ENCODE data around the gene SNAP29. TPM values are rescaled to one million over a fixed set of nuclear protein-coding genes. Genes with fewer than 3 reads are reported as not detected.
"Not testable (repeated sequence)": the region's sequence is repeated elsewhere in the genome, so short reads cannot be mapped to it uniquely, and the experiment has no call there.

Gene SNAP29
- total RNA-seq, 6 experiments from 2014 or later, result 17.6 to 27.0 (median 22.4) TPM

GRCh38 chr22:20933910-20934309 lies 75.1 kb downstream of the SNAP29 start:
- no peak overlapping the region for H3K27ac ChIP-seq
- no peaks in the 10 kb centered on the region for H3K9me3 ChIP-seq
- peaks cover 0 to 33% (median 16%) of the 10 kb centered on the region in 4 donors for H3K4me1 ChIP-seq
- no peaks in the 10 kb centered on the region for H3K27me3 ChIP-seq
- no peak overlapping the region for H3K4me3 ChIP-seq
- TF ChIP-seq CTCF (IDR thresholded peaks at IDR 0.05), result no peak
- TF ChIP-seq POLR2A (IDR thresholded peaks at IDR 0.05), result no peak
- no peak for ATAC-seq
- DNase-seq, result no peak
- 93% methylated on average over 7 of the region's 7 CpGs for WGBS (ENCODE audit: insufficient coverage, low coverage, low lambda C conversion rate, missing lambda C conversion rate)
- peaks cover 0 to 18% (median 10%) of the 10 kb centered on the region in 4 donors for H3K36me3 ChIP-seq
- intact Hi-C loops (cut with DNase I), result no loop called here

DNA sequence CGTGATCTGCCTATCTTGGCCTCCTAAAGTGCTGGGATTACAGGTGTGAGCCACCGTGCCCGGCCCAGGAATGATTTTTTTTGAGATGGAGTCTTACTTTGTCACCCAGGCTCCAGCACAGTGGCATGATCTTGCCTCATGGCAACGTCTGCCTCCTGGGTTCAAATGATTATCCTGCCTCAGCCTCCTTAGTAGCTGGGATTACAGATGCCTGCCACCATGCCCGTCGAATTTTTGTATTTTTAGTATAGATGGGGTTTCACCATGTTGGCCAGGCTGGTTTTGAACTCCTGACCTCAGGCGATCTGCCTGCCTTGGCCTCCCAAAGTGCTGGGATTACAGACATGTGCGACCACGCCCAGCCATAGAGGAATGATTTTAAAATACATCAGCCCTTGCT lies 76.2 kb downstream of the SNAP29 start:
- H3K4me3 ChIP-seq; intact Hi-C loops (cut with DNase I); H3K27me3 ChIP-seq; H3K27ac ChIP-seq; H3K9me3 ChIP-seq; ATAC-seq; DNase-seq: not testable (repeated sequence)
- peaks cover 0 to 39% (median 20%) of the 10 kb centered on the region in 4 donors for H3K4me1 ChIP-seq
- H3K36me3 ChIP-seq, result peaks cover 0 to 18% (median 10%) of the 10 kb centered on the region in 4 donors
- WGBS (ENCODE audit: insufficient coverage, low coverage, low lambda C conversion rate, missing lambda C conversion rate), result 85% methylated on average over 9 of the region's 9 CpGs

DNA sequence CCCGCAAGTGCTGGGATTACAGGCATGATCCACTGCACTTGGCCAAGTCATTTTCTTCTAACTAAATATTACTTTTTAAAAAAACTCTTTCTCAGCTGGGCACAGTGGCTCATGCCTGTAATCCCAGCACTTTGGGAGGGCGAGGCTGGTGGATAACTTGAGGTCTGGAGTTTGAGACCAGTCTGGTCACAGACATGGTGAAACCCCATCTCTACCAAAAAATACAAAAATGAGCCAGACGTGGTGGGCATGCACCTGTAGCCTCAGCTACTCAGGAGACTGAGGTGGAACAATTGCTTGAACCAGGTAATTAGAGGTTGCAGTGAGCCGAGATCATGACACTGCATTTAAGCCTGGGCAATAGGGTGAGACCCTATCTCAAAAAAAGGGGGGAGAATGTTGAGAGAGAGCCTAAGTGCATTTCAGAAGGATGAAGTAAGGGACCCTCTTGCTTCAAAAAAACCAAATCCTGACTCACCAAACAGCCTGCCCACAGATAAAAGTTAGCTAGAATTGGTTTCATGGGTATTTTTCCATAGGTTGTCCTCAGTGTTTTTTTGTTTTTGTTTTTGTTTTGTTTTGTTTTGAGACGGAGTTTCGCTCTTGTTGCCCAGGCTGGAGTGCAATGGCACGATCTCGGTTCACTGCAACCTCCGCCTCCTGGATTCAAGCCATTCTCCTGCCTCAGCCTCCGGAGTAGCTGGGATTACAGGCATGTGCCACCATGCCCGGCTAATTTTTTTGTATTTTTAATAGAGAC lies 77.2 kb downstream of the SNAP29 start:
- intact Hi-C loops (cut with DNase I); H3K27me3 ChIP-seq; H3K9me3 ChIP-seq; H3K27ac ChIP-seq; ATAC-seq; H3K4me3 ChIP-seq; DNase-seq: not testable (repeated sequence)
- 58% methylated on average over 9 of the region's 11 CpGs for WGBS (ENCODE audit: insufficient coverage, low coverage, low lambda C conversion rate, missing lambda C conversion rate)
- Histone ChIP-seq H3K4me1 (peaks cover 0 to 48% (median 22%) of the 10 kb centered on the region in 4 donors), H3K36me3 (peaks cover 0 to 18% (median 10%) of the 10 kb centered on the region in 4 donors)

DNA sequence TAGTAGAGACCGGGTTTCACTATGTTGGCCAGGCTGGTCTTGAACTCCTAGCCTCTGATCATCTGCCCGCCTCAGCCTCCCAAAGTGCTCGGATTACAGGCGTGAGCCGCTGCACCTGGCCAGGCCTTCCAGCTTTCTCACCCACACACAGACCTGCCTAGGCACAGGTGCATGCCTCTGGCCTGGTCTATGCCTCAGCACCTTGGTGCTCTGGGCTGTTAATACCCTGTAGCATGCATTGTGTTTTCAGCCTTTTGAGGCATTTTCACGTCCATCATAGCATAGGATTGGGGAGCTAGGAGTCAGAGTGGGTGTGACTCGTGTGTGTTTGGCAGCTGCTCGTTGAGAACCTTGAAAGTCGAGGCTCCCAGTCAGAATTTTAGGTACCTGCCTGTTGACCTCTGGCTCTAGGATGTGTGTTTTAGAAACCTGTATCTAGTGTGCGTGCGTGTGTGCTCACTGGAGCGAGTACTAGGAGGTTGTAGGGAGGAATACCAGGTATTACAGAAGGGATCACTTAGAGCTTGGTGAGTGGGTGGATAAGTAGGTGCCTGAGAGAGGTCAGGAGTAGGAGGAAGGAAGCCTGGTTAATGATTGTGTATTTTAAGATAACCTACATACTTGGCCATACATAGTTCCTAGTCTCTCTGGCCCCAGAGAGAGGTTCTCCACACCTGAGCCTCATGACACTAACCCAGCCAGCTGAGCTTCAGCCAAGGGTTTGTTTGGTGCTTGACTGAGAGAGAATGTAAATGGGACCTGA lies 78.4 kb downstream of the SNAP29 start:
- Histone ChIP-seq H3K9me3 (no peaks in the 10 kb centered on the region), H3K4me3 (no peak overlapping the region), H3K27me3 (no peaks in the 10 kb centered on the region), H3K4me1 (peaks cover 0 to 57% (median 24%) of the 10 kb centered on the region in 4 donors), H3K27ac (peak overlapping the region in 2 of 3 donors; percentile 54 to 66), H3K36me3 (peaks cover 0 to 18% (median 10%) of the 10 kb centered on the region in 4 donors)
- intact Hi-C loops (cut with DNase I), result no loop called here
- ATAC-seq (peak; percentile 76 to 90 (median 81)), DNase-seq (peak in 1 of 3 donors; percentile 81)
- no peak for TF ChIP-seq POLR2A (IDR thresholded peaks at IDR 0.05)
- no peak for TF ChIP-seq CTCF (IDR thresholded peaks at IDR 0.05)
- WGBS (ENCODE audit: insufficient coverage, low coverage, low lambda C conversion rate, missing lambda C conversion rate), result 35% methylated on average over 12 of the region's 12 CpGs

DNA sequence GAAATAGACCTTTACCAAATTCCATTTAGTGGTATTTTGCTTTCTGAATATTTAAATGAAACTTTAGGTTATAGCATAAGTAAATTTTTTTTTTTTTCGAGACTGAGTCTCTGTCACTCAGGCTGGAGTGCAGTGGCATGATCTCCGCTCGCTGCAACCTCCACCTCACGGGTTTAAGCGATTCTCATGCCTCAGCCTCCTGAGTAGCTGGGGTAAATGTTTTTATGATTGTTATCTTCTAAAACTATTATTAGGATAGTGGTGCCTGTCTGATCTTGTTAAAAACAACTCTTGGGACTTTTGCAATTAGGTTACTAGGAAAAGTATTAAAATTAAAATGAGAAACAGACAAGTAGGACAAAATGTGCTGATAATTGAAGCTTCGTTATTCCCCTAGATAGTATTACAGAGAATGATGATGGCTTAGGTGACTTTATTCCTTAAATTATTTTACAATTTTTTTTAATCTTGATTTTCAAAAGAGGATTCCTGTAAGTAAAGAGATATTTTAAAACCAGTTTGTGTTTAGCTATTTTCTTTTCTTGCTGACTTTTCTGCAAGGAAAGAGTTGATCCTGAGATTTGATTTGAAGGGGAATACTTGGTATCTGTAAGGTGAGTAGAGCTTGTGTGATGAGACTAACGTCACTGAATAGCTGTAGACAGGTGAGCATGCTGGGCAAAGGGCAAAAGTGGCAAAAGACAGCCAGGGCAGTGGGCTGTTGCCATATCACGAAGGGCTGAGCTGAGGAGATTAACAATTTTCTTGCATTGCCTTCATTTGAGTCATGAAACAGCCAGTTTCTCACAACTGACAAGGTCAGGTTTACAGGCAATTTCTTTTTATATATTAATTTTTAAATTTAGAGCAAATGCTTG lies 79.2 kb downstream of the SNAP29 start:
- ATAC-seq (peak; percentile 70 to 89 (median 76)), DNase-seq (peak in 1 of 3 donors; percentile 72)
- H3K27ac ChIP-seq, result peak overlapping the region in 2 of 3 donors; percentile 54 to 66
- no peaks in the 10 kb centered on the region for H3K27me3 ChIP-seq
- peaks cover 0 to 18% (median 10%) of the 10 kb centered on the region in 4 donors for H3K36me3 ChIP-seq
- intact Hi-C loops (cut with DNase I), result no loop called here
- no peak overlapping the region for H3K4me3 ChIP-seq
- no peak for TF ChIP-seq CTCF (IDR thresholded peaks at IDR 0.05)
- no peak for TF ChIP-seq POLR2A (IDR thresholded peaks at IDR 0.05)
- 55% methylated on average over 8 of the region's 8 CpGs for WGBS (ENCODE audit: insufficient coverage, low coverage, low lambda C conversion rate, missing lambda C conversion rate)
- H3K9me3 ChIP-seq, result no peaks in the 10 kb centered on the region
- peaks cover 0 to 60% (median 24%) of the 10 kb centered on the region in 4 donors for H3K4me1 ChIP-seq

DNA sequence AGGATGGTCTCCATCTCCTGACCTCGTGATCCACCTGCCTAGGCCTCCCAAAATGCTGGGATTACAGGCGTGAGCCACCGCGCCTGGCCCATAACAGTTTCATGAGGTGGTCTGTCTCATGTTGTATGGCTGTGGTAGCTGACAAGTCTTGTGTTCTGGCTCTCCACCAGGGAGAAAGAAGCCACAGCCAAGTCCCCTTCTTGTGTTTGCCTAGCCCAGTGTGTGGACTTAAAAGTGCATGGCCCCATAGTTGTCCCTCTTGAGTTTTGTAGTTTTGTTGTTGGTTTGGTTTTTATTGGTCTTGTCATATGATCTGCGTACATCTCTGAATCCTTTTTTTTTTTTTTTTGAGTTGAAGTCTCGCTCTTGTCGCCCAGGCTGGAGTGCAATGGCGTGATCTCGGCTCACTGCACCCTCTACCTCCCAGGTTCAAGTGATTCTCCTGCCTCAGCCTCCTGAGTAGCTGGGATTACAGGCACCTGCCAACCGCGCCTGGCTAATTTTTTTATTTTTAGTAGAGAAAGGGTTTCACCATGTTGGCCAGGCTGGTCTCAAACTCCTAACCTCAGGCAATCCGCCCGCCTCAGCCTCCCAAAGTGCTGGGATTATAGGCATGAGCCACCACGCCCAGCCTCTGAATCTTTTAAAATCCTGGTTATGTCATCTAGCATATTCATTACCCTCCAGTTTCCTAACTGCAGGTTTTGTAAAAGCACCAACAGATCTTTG lies 80.8 kb downstream of the SNAP29 start:
- H3K27ac ChIP-seq, ATAC-seq, H3K27me3 ChIP-seq, H3K4me3 ChIP-seq, H3K36me3 ChIP-seq, H3K9me3 ChIP-seq, DNase-seq: not testable (repeated sequence)
- H3K4me1 ChIP-seq, result peaks cover 0 to 60% (median 24%) of the 10 kb centered on the region in 4 donors
- WGBS (ENCODE audit: insufficient coverage, low coverage, low lambda C conversion rate, missing lambda C conversion rate), result 95% methylated on average over 10 of the region's 14 CpGs
- intact Hi-C loops (cut with DNase I), result loop anchor here in 1 of 2 donors (10.0 kb wide), 1 partner anchor 55 kb away; no protein-coding TSS in a partner anchor
